Stimulated activated CD4-positive, alpha-beta T cell treated with anti-CD3 and anti-CD28 coated beads, Interleukin-15, amount 100 ng/mL, for 24 hours (primary cell): ENCODE measurements around the gene FAIM2.
"Not testable (repeated sequence)": the region's sequence is repeated elsewhere in the genome, so short reads cannot be mapped to it uniquely, and the experiment has no call there.

Experiments used
- DNase-seq: peaks from one replicate; pipeline ENCODE4 v3.0.0-alpha.2; 2020

The FAIM2 gene

GRCh38 chr12:49860921-49861320 lies 42.8 kb downstream of the FAIM2 start:
- DNase-seq: not testable (repeated sequence)

GRCh38 chr12:49855890-49856289 lies 47.8 kb downstream of the FAIM2 start:
- not testable (repeated sequence) for DNase-seq

GRCh38 chr12:49854976-49855375 lies 48.7 kb downstream of the FAIM2 start:
- no peak for DNase-seq

- no peak for DNase-seq
Observed at GRCh38 chr12:49853671-49854070, 50.0 kb downstream of the FAIM2 start.

- DNase-seq: no peak
Observed at GRCh38 chr12:49847161-49847560, 56.5 kb downstream of the FAIM2 start.

GRCh38 chr12:49846032-49846431 lies 57.7 kb downstream of the FAIM2 start:
- DNase-seq: no peak

GRCh38 chr12:49843876-49844437 lies 59.7 kb downstream of the FAIM2 start:
- DNase-seq: no peak

GRCh38 chr12:49843411-49843810 lies 60.3 kb downstream of the FAIM2 start:
- DNase-seq: no peak

GRCh38 chr12:49842519-49843352 lies 61.0 kb downstream of the FAIM2 start, which contains the start of gene BCDIN3D:
Gene BCDIN3D, minus strand, starts transcription at chr12:49843106. Its CDS starts 19 bp downstream, at chr12:49843087.
- DNase-seq: peak; percentile 97

- peak; percentile 40 for DNase-seq
Observed at GRCh38 chr12:49838973-49839633, 64.6 kb downstream of the FAIM2 start.

GRCh38 chr12:49832836-49833421 lies 70.8 kb downstream of the FAIM2 start:
- no peak for DNase-seq

GRCh38 chr12:49831717-49832116 lies 72.0 kb downstream of the FAIM2 start:
- DNase-seq: no peak

- peak; percentile 97 for DNase-seq
Observed at GRCh38 chr12:49828133-49829091, 75.3 kb downstream of the FAIM2 start, which contains the start of gene NCKAP5L. Gene NCKAP5L, minus strand, starts transcription at chr12:49828413. Its CDS starts 24,369 bp downstream, at chr12:49804044.

GRCh38 chr12:49827401-49828099 lies 76.2 kb downstream of the FAIM2 start:
- peak; percentile 61 for DNase-seq

- no peak for DNase-seq
Observed at GRCh38 chr12:49827051-49827400, 76.7 kb downstream of the FAIM2 start.

GRCh38 chr12:49825971-49826421 lies 77.7 kb downstream of the FAIM2 start:
- DNase-seq: no peak

GRCh38 chr12:49825360-49825970 lies 78.2 kb downstream of the FAIM2 start:
- no peak for DNase-seq

GRCh38 chr12:49824895-49825294 lies 78.8 kb downstream of the FAIM2 start:
- DNase-seq: no peak

- DNase-seq: no peak
Observed at GRCh38 chr12:49824416-49824815, 79.3 kb downstream of the FAIM2 start.

GRCh38 chr12:49823951-49824350 lies 79.7 kb downstream of the FAIM2 start:
- no peak for DNase-seq

- no peak for DNase-seq
Observed at GRCh38 chr12:49823350-49823749, 80.3 kb downstream of the FAIM2 start.
